Right cardiac atrium (tissue), 5 donors: ENCODE measurements around the gene DNAL4. TPM values are rescaled to one million over a fixed set of nuclear protein-coding genes. Genes with fewer than 3 reads are reported as not detected.

Experiments
- ATAC-seq, 2 donors: fragments of 200-7000 bp; cut with Tn5 transposase; one replicate each; pipeline versions ENCODE4 v1.8.0 to v1.9.1; 2020; ENCODE audit warnings: moderate library complexity in 2 of 2, mild to moderate bottlenecking in 1 of 2
- DNase-seq, 3 donors: peaks; one replicate each; pipeline ENCODE4 v3.0.0-alpha.2; 2020
- H3K27ac ChIP-seq: one replicate; pipeline ENCODE4 v1.5.1; 2013; ENCODE audit warnings: mild to moderate bottlenecking, low read length, control low read depth, moderate library complexity
- H3K27me3 ChIP-seq: one replicate; pipeline ENCODE4 v1.6.1; 2013; ENCODE audit not compliant: control insufficient read depth, insufficient read depth
- H3K4me1 ChIP-seq: one replicate; pipeline ENCODE4 v1.6.1; 2013; ENCODE audit warnings: low read length; ENCODE audit not compliant: control insufficient read depth, insufficient read depth
- H3K4me3 ChIP-seq: one replicate; pipeline ENCODE4 v1.5.1; 2013; ENCODE audit warnings: low read length, control low read depth
- H3K9me3 ChIP-seq: one replicate; pipeline ENCODE4 v1.6.1; 2013; ENCODE audit warnings: low read length; ENCODE audit not compliant: control insufficient read depth
- WGBS: extraction: QIAGEN DNeasy Blood & Tissue Kit; methylation state at CpG from one replicate; pipeline ENCODE4 v1.1.7; 2013; 5-methylcytosine and 5-hydroxymethylcytosine counted together
- intact Hi-C, 4 donors: fragments of 100-400 bp; cut with DNase I; formaldehyde crosslinking; loops; one replicate each; pipeline versions ENCODE4 v1.11.0 to v1.14.0; 2022 to 2023
- polyA plus RNA-seq: library from polyadenylated mRNA; stranded (reverse); fragments of 200-250 nt; gene quantifications from one replicate; pipeline ENCODE4 v1.2.3, GENCODE V29; 2013
- total RNA-seq, 4 donors: library from RNA; stranded (reverse); fragmentation: NEBNext Ultra II Directional; extraction: Animal tissue kit (Norgen Biotek cat#: 25700); gene quantifications; one replicate each; pipeline ENCODE4 v1.2.1, GENCODE V29; 2021
- donor health status: healthy with polysubstance abuse.
- donor health status: DM: no; HTN: yes; CAD: no.
- donor health status: DM: no; HTN: no; CAD: no.
- donor health status: DM: no; HTN: yes; CAD: no; lungs with severe emphysema.
- donor health status: DM: yes; HTN: yes; CAD: no.

Gene DNAL4
- total and polyA plus RNA-seq, 5 donors, result 10.7 to 14.7 (median 12.7) TPM

DNA sequence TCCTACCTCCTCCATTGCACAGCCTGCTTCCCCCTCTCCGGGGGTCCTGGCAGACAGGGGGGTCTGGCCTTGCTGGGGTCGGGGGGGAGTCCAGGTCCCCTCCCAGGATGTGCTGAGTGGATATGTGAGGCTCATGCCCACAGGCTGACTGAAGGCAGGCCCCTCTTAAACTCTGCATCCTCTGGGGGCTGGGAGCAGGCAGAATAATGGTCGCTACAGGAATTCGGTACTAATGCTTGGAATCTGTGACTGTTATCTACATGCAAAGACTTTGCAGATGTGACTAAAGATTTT lies 36.5 kb downstream of the DNAL4 start:
- H3K9me3 ChIP-seq, result no peaks in the 10 kb centered on the region
- H3K4me3 ChIP-seq, result no peak overlapping the region
- DNase-seq (no peak), ATAC-seq (no peak)
- intact Hi-C loops, result no loop called here
- no peaks in the 10 kb centered on the region for H3K27me3 ChIP-seq
- 68% methylated on average over 4 of the region's 4 CpGs for WGBS
- H3K27ac ChIP-seq, result no peak overlapping the region
- no peaks in the 10 kb centered on the region for H3K4me1 ChIP-seq

- intact Hi-C loops, result no loop called here
- 58% methylated on average over 17 of the region's 17 CpGs for WGBS
- Histone ChIP-seq H3K27ac (no peak overlapping the region), H3K4me1 (no peaks in the 10 kb centered on the region), H3K4me3 (no peak overlapping the region), H3K27me3 (no peaks in the 10 kb centered on the region), H3K9me3 (no peaks in the 10 kb centered on the region)
- no peak for DNase-seq
- no peak for ATAC-seq
Measured at GRCh38 chr22:38756711-38757463, 37.1 kb downstream of the DNAL4 start.

- intact Hi-C loops, result no loop called here
- Histone ChIP-seq H3K9me3 (no peaks in the 10 kb centered on the region), H3K27ac (peak within 1 kb of the TSS; percentile 99), H3K27me3 (no peaks in the 10 kb centered on the region), H3K4me1 (no peaks in the 10 kb centered on the region), H3K4me3 (peak within 1 kb of the TSS; percentile 85)
- DNase-seq (peak; percentile 96 to 98 (median 98)), ATAC-seq (peak; percentile 85 to 91)
- 2% methylated on average over 68 of the region's 68 CpGs for WGBS
Measured at GRCh38 chr22:38755911-38756532, 37.9 kb downstream of the DNAL4 start, which contains the start of gene SUN2. Gene SUN2 (minus strand): TSS chr22:38755998. CDS start chr22:38752628, 3,370 bp downstream.

DNA sequence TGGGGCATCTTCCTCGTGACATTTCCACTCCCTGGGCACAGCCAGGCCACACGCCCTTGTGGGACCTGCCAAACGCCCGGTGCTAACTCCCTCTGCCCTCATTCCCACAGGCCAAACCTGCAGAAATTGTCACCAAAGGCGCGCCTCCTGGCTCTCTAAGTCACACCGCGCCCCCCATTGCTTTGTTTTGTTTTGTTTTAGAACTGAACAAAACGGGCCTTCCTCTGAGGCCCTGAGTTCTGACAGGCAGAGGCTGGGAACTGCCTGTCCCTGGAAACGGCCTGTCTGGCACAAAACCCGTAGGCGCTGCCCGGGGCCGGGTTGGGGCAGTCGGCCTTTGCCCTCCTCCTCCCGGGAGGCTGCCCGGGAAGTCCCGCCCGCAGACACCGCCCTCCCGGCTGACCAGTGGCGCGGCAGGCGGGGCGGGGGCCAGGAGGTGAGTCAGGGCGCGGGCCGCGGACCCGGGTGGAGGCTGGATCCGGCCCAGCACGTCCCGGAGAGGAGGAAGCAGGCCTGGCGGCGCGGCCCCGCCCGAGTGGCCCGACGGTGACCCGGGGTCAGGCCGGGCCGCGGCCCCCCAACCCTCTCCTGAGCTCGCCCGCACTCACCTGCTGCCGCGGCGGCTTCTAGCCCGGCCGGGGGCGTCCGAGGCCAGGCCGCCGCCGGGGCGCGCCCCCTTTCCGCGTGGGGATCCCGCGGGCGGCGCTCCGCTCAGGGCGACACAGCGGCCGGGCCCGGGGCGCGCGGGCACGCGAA lies 38.6 kb downstream of the DNAL4 start:
- Histone ChIP-seq H3K4me1 (no peaks in the 10 kb centered on the region), H3K9me3 (no peaks in the 10 kb centered on the region), H3K27ac (peak overlapping the region; percentile 99), H3K27me3 (no peaks in the 10 kb centered on the region), H3K4me3 (peak overlapping the region; percentile 85)
- ATAC-seq, result peak; percentile 88 to 89
- DNase-seq, result peak; percentile 96 to 98 (median 98)
- under 1% methylated on average over 74 of the region's 74 CpGs for WGBS
- intact Hi-C loops, result no loop called here

DNA sequence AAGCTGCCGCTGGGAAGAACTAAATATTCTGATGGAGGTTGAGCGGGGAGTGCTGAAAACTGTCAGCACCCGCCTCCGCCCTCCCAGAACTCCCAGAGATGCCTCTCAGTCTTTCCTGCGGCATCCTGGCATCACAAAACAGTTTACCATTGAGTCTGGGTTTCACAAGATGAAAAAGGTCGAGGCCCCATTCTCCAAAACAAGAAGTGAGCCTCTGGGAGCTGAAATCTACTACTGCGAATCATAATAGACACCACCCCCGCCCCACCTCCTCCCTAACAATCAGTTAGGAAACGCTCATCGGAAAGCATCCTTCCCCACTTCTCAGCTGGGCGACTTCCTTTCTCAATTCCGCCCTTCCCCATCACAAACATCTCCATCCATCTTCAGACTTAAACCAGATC lies 39.2 kb downstream of the DNAL4 start:
- Histone ChIP-seq H3K27me3 (no peaks in the 10 kb centered on the region), H3K27ac (peak overlapping the region; percentile 99), H3K9me3 (no peaks in the 10 kb centered on the region), H3K4me3 (peak overlapping the region; percentile 85), H3K4me1 (no peaks in the 10 kb centered on the region)
- DNase-seq (peak in 1 of 3 donors; percentile 74), ATAC-seq (peak; percentile 1 to 31)
- WGBS, result 6% methylated on average over 12 of the region's 12 CpGs
- intact Hi-C loops, result loop anchor here in 1 of 4 donors (5.0 kb wide), 1 partner anchor 42 kb away; no protein-coding TSS in a partner anchor

GRCh38 chr22:38753948-38754750 lies 39.8 kb downstream of the DNAL4 start:
- Histone ChIP-seq H3K27ac (peak overlapping the region; percentile 99), H3K27me3 (no peaks in the 10 kb centered on the region), H3K4me1 (no peaks in the 10 kb centered on the region), H3K4me3 (peak overlapping the region; percentile 85), H3K9me3 (no peaks in the 10 kb centered on the region)
- peak; percentile 74 to 87 (median 84) for DNase-seq
- ATAC-seq, result peak; percentile 25
- 21% methylated on average over 12 of the region's 12 CpGs for WGBS
- intact Hi-C loops, result loop anchor here in 1 of 4 donors (5.0 kb wide), 1 partner anchor 42 kb away; no protein-coding TSS in a partner anchor

DNA sequence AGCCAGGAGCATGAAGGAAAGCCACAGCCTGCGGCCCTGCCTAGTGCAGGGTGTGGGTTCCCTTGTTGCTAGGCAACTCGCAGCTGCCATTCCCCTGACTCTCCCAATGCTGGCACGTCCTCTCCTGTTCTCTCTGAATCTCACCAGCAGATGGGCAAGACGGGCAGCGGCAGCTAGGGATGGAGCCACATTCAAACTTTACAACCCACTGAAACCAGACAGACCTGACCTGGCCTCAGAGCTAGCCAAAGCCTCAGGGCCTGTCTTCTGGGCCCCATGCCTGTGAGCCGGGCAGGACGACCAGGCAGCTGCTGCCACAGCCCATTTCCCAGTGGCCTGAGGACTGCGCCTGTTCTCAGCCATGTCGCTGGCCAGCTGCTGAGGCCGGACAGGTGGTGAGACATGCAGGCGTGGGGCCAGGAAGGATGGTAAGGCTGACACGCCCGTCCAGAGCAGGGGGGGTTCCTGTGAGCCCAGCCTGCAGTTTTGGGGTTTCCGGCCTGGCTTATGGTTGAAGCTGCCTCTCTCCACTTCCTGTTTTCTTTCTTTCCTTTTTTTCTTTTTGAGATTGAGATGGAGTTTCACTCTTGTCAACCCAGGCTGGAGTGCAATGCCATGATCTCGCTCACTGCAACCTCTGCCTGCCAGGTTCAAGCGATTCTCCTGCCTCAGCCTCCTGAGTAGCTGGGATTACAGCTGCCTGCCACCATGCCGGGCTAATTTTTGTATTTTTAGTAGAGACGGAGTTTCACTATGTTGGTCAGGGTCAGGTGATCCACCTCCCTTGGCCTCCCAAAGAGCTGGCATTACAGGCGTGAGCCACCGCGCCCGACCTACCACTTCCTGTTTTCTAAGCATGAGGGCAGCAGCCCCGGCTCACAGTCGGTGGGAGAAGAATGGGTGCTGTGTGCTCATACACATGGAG lies 42.3 kb downstream of the DNAL4 start:
- intact Hi-C loops, result loop anchor here in 1 of 4 donors (5.0 kb wide), 1 partner anchor 39 kb away; no protein-coding TSS in a partner anchor
- ATAC-seq, result no peak
- 77% methylated on average over 24 of the region's 24 CpGs for WGBS
- peak in 2 of 3 donors; percentile 75 to 77 for DNase-seq
- Histone ChIP-seq H3K4me1 (no peaks in the 10 kb centered on the region), H3K27ac (no peak overlapping the region), H3K27me3 (no peaks in the 10 kb centered on the region), H3K9me3 (no peaks in the 10 kb centered on the region), H3K4me3 (no peak overlapping the region)

DNA sequence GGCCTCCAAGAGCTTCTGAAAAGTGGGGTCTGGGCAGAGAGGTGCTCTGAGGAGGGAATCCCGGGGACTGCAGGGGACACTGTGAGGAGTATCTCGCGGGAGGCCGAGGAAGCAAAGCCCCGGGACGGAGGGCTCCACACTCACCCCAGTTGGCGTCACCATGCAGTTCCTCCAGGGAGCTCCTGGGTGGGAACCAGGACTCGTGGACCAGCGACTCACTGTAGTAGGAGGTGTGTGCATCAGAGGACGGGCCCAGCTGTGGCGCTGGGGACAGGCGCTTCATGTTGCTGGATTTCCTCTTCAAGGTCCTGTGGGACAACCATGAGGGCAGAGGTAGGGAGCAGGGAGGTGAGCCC lies 42.9 kb downstream of the DNAL4 start:
- intact Hi-C loops, result loop anchor here in 1 of 4 donors (5.0 kb wide), 1 partner anchor 39 kb away; no protein-coding TSS in a partner anchor
- DNase-seq (no peak), ATAC-seq (no peak)
- no peak overlapping the region for H3K4me3 ChIP-seq
- H3K27ac ChIP-seq, result no peak overlapping the region
- H3K27me3 ChIP-seq, result no peaks in the 10 kb centered on the region
- 89% methylated on average over 12 of the region's 12 CpGs for WGBS
- H3K9me3 ChIP-seq, result no peaks in the 10 kb centered on the region
- H3K4me1 ChIP-seq, result no peaks in the 10 kb centered on the region

- WGBS, result 91% methylated on average over 17 of the region's 17 CpGs
- no peak for DNase-seq
- no peak for ATAC-seq
- no peak overlapping the region for H3K27ac ChIP-seq
- H3K9me3 ChIP-seq, result no peaks in the 10 kb centered on the region
- no peak overlapping the region for H3K4me3 ChIP-seq
- no peaks in the 10 kb centered on the region for H3K27me3 ChIP-seq
- H3K4me1 ChIP-seq, result no peaks in the 10 kb centered on the region
- intact Hi-C loops, result loop anchor here in 1 of 4 donors (5.0 kb wide), 1 partner anchor 38 kb away; no protein-coding TSS in a partner anchor
Measured at GRCh38 chr22:38750638-38751037, 43.3 kb downstream of the DNAL4 start.
